Activated CD4-positive, alpha-beta T cell treated with anti-CD3 and anti-CD28 coated beads, Interleukin-2, amount 50 U/mL, for 1 hour (primary cell): ENCODE measurements around the gene TRIP11.
A peak's percentile ranks its signal among the peaks of the same experiment; 100 is the strongest.
"Not testable (repeated sequence)": the region's sequence is repeated elsewhere in the genome, so short reads cannot be mapped to it uniquely, and the experiment has no call there.

Experiments
- DNase-seq: peaks from one replicate; pipeline ENCODE4 v3.0.0-alpha.2; 2020

TRIP11 gene

DNA sequence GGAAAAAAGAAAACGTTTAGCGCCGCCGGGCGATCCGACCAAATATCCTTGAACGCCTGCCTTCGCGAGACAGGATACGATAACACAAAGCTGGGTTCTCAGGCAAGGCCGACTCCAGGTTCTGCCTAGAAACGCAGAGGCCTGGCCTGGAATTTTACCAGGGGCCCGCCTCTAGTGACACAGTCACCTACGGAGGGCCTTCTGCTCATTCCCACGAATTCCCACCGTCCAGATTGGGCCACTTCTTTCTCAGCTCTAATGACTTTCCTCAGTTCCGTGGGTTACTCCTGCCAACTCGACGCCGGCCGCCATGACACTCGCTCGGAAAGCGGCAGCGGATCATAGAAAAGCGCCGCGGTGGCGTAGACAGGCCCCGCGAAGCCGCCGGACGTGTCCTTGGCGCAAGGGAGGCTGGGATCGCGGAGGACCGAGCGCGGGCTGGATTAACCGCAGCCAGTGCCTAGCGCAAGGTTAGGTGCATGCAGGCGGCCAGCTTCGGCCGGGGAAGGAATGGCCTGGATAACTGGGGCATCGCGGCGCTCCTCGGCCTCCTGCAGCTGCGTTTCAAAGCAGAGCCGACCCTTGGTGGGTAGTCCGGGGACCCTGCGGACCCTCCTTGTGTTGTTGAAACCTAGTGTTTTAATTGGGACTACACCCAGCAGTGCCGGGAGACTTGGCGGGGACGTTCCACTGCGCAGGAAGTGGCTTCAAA is at the start of gene TRIP11:
TSS of gene TRIP11 (minus strand) at position 341 of the 712 bp plus-strand sequence. CDS start 374 bp downstream, outside the sequence.
- peak; percentile 93 for DNase-seq

DNA sequence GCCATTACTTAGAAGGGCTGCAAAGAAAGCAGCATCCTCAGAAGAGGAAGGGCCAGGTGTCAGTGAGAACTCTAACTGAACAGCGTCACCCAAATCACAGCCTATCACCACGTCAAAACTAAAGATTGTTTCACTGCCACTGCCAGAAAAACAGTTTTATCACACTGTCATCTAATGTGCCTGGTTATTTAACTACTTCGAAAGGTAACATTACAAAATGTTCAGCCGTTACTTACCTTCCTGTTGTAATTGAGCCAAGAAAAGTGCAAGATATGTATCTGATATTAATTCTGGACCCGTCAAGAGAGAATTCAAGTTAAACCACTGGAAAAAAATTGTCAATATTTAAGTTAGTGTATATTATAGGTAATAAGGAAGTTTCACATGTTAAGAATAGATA is 48.6 kb upstream of the TRIP11 start:
- no peak for DNase-seq

DNA sequence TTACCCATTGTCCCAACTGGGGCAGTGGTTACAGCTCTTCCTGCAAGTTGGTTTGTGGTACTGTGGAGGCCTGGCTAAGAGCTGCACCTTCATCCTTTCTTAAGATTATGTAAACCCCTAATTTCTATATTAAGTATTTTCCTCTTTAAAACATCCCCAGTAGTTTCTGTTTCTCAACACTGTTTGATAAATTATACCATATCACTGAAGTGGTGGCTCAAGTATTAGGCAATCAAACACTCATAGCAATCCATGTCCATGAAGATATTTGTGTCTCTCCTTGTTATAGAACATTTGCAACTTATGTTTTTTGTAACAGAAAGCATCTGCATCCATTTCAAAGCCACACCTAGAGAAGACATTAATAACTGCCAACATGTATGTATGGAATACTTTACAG is 34.7 kb upstream of the TRIP11 start:
- DNase-seq = no peak

DNA sequence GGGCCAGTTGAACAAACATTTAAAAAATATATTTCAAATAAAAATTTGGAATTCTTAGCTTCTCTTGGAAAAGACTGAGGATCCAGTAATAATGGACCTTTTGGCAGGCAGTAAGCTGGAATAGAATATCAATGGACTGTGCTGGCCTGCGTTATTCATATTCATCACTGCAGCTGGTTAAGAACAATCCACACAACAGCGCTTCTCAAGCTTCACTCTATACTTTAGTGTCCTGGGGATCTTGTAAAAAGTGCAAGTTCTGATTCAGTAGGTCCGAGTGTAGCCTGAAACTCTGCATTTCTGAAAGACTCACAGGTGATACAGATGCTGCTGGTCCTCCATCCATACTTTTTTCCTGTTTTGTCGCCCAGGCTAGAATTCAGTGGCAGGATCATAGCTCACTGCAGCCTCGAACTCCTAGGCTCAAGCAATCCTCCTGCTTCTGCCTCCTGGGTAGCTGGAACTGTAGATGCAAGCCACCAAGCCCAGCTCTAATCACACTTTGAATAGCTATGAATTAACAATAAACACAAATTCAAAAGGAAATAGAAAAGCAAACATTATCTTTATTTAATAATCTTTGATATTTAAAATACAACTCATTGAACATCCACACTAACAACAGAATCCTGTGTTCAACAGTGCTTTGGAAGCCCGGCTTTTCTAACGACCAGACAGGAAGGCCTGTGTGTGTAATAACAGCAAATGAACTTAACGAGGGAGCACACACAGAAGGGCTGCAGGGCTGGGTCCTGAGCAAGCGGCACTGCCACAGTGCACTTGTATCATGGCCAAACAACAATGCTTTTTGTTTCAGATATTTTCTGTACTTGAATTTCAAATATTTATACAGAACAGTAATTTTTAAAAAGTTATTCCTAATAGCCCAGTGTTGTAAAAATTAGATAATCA is 18.4 kb upstream of the TRIP11 start:
- DNase-seq = no peak

DNA sequence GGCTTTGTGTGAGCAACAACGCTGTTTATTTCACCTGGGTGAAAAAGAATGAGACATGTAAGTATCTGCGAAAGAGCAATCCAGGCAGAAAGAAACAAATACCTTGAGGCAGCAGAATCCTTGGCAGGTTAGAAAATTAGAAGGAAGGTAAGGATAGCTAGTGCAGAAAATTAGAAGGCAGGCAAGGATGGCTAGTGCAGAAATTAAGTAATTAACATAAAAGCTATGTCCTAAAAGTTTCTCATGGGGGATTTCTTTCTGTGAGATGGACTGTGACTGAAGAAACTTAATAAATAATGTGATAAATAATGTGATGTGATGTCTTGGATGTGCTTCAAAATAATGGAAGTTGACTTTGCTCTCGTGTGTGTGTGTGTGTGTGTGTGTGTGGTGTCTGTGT is 9.9 kb upstream of the TRIP11 start:
- DNase-seq = no peak

DNA sequence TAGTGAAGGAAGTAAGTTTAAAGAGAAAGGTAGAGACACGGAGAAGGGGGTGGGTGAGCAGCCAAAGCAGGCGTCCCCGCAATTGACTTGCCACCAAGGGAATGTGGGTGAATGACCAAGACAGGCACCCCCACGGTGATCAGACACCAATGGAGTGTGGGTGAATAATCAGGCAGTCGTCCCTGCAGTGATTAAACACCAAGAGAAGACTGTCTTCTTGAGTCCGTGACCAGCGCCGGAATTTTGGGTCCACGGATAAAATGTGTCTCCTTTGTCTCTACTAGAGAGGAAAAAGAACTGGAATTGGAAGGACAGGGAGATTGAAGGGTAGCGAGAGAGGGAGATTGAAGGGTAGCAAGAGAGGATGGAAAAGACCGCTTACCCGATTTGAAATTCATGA is 9.4 kb upstream of the TRIP11 start:
- DNase-seq = not testable (repeated sequence)

DNA sequence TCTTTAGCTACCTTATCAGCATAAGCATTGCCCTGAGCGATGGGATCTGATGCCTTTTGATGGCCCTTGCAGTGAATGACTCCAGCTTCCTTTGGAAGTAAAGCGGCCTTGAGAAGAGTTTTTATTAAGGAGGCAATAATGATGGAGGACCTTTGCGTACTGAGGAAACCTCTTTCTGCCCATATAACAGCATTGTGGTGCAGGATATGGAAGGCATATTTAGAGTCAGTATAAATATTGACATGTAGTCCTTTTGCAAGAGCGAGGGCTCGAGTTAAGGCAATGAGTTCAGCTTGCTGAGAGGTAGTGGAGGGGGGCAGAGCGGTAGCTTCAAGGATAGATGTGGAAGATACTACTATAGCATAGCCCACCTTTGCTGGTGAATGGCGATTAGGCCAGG is 6.0 kb upstream of the TRIP11 start:
- DNase-seq = not testable (repeated sequence)

DNA sequence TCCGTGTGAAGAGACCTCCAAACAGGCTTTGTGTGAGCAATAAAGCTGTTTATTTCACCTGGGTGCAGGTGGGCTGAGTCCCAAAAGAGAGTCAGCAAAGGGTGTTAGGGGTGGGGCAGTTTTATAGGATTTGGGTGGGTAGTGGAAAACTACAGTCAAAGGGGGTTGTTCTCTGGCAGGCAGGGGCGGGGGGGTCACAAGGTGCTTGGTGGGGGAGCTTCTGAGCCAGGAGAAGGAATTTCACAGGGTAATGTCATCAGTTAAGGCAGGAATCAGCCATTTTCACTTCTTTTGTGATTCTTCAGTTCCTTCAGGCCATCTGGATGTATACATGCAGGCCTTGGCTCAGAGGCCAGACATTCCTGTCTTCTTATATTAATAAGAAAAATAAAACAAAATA is 1.9 kb upstream of the TRIP11 start:
- not testable (repeated sequence) for DNase-seq

DNA sequence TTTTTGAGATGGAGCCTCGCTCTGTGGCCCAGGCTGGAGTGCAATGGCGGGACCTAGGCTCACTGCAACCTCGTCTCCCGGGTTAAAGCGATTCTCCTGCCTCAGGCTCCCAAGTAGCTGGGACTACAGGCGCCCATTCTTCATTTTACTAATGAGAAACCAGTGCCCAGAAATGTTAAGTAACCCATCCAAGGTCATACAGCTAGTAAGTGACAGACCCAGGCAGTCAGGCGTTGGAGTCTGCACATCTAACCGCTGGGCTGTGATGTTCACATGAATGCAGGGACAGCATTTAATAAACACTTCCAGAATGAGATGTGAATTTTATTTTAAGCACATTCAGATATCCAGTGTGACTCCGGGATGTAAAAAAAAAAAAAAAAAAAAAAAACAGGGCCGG is 1.3 kb upstream of the TRIP11 start:
- DNase-seq = no peak

DNA sequence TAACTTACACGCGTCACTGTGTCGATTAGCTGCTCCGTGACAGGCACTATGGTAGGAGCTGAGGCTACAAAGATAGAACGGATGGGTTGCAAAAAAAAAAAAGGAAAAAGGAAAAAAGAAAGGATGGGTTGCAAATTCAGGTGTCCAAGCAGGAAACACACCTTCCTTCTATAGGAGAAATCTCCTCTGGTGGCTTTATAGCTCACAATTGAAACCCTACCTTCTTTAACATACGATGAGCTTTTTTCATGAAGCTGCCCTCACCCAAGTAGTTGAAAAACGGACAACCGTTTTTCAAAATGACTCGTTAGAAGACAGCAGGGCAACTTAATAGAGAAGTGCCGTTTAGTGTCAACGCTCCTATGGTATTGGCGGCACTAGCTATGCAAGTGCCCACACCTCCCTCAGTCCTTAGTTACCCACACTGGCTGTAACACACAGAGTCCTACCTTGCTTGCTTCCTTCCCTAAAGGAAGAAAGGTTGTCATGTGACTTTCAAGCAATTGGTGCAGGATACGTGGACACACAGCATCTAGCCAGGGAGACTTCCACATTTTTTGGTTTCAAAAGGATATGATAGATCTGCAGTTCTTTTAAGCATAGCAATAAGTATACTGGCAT is 682 bp upstream of the TRIP11 start:
- no peak for DNase-seq

DNA sequence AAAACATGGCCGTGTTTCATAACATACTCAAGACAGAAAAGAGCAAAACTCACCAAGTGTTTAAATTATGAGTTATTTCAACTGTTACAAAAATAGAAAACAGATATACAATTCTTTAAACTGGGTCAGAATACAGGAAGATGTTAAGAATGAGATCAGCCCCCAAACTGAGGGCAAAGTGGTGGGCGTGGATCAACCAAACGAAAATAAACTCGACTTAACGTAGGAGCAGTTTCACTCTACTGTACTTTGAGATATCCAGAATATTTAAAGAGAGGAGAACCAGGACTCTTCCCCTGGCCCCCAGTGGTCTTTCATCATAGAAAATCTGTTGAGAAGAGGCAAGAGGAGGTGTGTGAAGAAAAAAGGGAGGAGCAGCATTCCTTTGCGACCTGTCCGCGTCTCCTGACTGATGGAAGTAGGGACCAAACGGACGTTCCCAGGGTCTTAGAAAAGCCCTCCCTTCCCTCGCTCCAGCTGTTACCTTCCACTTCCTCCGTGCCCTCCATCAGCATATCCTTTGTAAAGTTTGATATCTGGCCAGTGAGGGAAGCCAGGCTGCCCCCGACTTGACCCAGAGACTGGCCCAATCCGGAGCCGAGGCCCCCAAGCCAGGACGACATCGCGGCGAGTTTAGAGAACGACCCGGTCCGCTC is 668 bp downstream of the TRIP11 start:
- no peak for DNase-seq

DNA sequence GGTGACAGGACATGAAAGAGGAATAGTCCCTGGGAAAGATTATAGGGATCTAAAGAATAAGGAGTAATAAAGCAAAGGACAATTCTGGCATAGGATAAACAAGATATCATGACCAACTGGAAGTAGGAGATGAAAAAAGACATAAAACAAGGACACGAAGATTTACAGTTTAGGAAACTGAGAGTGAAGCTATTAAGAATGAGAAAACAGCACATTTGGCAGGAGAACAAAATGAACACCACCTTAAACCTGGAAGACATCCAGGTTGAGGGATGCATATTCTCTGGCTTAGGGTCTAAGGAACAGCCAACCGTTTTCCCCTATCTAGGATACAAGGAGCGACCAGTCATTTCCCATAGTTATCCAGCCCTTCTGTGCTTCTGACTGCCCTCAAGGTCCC is 1.9 kb downstream of the TRIP11 start:
- no peak for DNase-seq

DNA sequence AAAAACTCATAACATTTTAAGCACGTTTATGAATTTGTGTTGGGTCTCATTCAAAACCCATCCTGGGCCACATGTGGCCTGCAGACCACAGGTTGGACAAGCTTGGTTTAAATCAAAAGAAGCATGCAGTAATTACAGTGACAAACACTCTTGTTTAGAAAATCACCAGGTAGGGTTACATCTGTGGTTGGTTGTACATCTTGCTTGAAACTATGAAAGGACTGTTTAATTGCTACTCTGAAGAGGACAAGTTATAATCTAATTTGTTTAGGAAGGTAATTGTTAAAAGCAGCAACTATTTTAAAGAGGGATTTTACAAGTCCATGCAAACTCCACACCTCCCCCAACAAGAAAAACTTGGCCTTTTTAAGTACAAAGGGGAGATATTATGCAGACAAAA is 4.0 kb downstream of the TRIP11 start:
- DNase-seq = no peak

DNA sequence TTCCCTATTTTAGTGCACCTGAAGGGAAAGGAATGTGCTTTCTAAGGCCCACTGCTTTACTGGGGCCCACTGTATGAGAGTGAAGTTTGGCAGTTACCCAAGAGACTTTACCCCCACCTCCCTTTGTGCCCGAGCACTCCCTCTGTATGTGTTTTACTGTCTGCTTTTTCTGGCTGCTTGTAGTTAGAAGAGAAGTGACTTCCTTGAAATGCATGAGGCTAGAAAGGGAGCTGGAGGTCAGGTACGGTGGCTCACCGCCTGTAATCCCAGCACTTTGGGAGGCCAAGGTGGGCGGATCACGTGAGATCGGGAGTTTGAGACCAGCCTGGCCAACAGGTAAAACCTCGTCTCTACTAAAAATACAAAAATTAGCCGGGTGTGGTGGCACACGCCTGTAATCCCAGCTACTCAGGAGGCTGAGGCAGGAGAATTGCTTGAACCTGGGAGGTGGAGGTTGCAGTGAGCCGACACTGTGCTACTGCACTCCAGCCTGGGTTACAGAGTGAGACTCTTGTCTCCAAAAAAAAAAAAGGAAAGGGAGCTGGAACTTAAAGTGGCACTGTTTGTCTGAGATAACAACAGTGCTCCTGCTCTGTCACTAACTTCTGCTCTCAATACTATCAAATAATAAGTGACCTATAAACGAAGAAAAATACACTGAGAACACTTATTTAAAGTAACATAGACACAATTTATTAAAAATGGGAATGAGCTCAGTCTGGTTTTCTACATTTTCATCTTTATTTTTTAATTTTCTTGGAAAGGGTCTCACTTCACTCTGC is 5.8 kb downstream of the TRIP11 start:
- DNase-seq = no peak

DNA sequence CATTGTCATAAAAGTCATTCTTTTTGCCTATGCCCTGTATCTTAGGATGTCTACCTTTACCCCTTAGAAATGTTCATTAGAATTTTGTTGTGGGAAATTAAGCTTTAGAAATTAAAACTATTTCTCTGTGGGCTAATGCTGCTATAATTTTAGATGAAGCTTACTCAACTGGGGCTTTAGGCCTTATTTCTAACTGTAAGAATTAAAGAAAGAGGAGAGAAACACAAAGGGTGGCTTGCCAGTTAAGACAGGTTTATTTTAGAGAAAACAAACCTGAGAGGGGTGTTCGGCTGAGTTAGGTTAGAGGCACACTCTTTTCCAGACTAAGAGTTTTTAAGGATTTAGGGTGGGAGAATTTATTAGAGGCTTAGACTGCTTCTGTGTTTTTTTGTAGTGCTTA is 6.4 kb downstream of the TRIP11 start:
- no peak for DNase-seq

DNA sequence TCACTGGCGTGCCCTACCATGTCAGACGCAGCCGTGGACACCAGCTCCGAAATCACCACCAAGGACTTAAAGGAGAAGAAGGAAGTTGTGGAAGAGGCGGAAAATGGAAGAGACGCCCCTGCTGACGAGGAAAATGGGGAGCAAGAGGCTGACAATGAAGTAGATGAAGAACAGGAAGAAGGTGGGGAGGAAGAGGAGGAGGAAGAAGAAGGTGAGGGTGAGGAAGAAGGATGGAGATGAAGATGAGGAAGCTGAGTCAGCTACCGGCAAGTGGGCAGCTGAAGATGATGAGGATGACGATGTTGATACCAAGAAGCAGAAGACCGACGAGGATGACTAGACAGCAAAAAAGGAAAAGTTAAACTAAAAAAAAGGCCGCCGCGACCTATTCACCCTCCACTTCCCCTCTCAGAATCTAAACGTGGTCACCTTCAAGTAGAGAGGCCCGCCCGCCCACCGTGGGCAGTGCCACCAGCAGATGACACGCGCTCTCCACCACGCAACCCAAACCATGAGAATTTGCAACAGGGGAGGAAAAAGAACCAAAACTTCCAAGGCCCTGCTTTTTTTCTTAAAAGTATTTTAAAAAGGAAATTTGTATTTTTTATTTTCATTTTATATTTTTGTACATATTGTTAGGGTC is 13.2 kb downstream of the TRIP11 start:
- DNase-seq = no peak

DNA sequence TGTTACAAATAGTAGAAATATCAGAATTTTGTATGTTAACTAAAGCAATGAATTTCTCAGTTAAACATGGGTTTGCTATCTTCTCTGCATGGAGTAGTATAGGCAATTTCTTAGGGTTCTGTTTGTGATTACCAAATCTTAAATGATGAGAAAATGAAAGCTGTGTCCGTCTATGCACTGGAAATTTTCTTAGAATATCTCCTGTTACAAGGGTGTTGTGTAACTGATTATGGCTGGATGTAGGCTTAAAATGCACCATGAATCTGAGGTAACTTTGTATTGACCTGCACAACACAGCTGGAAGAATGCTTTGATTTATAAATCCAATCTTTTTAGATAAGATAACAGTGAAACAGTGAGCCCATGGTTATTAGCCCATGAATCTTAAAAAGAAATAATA is 17.8 kb downstream of the TRIP11 start:
- DNase-seq = no peak

DNA sequence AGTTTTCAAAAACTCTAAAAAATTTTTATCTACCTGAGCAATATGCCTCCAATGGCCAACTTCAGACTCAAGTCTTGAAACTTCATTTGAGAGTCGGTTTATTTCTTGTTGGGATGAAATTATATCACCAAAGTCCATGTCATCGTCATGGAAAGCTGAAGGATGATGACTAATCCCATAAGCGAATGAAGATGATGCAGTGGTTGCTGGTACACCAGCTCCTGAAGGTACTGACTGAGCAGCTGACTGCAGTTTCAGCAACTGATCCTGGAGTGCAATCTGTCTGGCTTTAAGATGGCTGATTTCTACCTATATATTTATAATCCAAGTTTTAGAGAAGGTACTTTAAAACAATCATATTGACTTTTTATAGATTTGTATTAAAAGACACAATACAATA is 18.3 kb downstream of the TRIP11 start:
- no peak for DNase-seq

DNA sequence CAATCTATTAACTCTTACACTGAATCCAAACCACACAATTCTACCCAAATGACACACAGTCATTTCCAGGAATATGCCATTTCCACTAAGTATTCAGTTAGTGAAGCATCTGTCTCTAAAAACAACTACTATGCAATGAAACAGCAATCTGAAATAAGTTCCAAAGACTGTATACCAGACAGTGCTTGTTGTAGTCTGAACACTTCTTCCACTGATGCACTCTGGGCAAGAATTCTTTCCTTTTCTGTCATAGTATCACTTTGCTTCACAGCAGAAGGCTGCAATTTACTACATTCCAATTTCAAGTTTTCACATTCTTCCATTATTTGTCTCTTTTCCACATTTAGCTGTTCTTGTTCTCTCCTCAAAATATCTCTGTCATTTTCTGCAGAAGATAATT is 25.8 kb downstream of the TRIP11 start:
- DNase-seq = no peak

DNA sequence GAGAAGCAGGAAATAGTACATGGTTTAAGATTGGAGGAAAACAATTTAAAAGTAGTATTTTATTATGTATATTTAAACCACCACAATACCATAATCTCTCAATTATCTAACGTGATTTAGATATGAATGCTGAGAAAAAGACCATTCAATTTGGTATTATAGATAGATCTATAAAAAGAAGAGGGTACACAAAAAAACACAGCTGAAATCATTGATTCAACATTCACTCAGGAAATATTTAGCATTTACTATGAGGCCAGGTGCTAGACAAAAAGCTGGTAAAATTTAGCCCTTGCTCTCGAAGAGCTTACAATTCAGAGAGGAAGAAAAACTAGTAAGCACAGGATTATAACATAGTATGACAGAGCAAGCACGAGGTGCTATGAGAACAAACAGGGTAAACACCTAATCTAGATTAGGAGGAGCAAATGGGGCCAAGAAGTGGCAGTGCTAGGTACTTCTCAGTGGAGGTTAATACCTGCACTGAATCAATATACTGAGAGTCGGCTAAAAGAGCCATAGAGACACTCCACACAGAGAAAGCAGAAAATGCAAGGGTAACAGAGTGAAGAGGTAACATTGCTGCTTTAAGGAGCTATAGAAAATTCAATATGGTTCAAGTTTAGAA is 27.6 kb downstream of the TRIP11 start:
- DNase-seq = no peak

DNA sequence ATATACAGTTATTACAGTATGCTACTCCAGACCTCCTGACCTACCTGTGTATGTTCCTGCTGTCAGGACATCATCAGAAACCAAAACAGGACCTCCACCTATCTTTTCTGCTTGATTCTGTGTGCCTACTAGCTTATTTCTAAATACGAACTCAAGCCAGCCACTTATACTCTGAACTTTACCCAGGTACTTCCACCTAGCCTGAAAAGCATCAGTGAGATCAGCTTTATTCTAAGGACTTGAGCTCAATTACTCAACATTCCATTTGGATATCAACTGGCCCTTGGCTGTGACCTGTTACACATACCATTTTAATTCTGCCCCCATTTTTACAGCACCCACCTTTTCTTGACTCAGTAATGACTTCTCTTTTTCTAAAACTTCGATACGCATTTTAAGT is 29.2 kb downstream of the TRIP11 start:
- DNase-seq = no peak
